CD14-positive monocyte (primary cell): ENCODE data around the gene SERPINB1. TPM values are rescaled to one million over a fixed set of nuclear protein-coding genes. Genes with fewer than 3 reads are reported as not detected.

ENCODE experiments used
- DNase-seq, 3 donors: peaks; one replicate each; pipeline ENCODE4 v3.0.0-alpha.2; 2011 to 2022
- H2AFZ ChIP-seq: 2 replicates; pipeline ENCODE4 v1.6.0; 2012; ENCODE audit warnings: mild to moderate bottlenecking, low read depth, low read length, inconsistent platforms; ENCODE audit not compliant: insufficient read depth, poor library complexity, severe bottlenecking
- H3K27ac ChIP-seq, 2 donors: 1 replicate in 1 of 2; 2 replicates in 1 of 2; pipeline ENCODE4 v1.5.1; 2012 to 2013; ENCODE audit warnings: low read length in 2 of 2, control low read depth in 1 of 2, inconsistent platforms in 1 of 2, low read depth in 1 of 2, mild to moderate bottlenecking in 1 of 2
- H3K27me3 ChIP-seq, 2 donors: one replicate each; pipeline versions ENCODE4 v1.6.0 to v1.6.1; 2011 to 2013; ENCODE audit warnings: low read length in 2 of 2; ENCODE audit not compliant: control insufficient read depth in 2 of 2, insufficient read depth in 2 of 2
- H3K36me3 ChIP-seq, 2 donors: replicated peaks in 1 of 2; 1 replicate in 1 of 2; 2 replicates in 1 of 2; pipeline versions ENCODE4 v1.5.1 to v1.6.1; 2012 to 2013; ENCODE audit warnings: low read length in 2 of 2, control low read depth in 1 of 2, inconsistent platforms in 1 of 2, mild to moderate bottlenecking in 1 of 2; ENCODE audit not compliant: insufficient read depth in 2 of 2, control insufficient read depth in 1 of 2
- H3K4me1 ChIP-seq, 2 donors: 1 replicate in 1 of 2; 2 replicates in 1 of 2; pipeline versions ENCODE4 v1.5.1 to v1.6.1; 2012 to 2013; ENCODE audit warnings: low read length in 2 of 2, control low read depth in 1 of 2, inconsistent platforms in 1 of 2, mild to moderate bottlenecking in 1 of 2, moderate library complexity in 1 of 2; ENCODE audit not compliant: insufficient read depth in 2 of 2, control insufficient read depth in 1 of 2
- H3K4me2 ChIP-seq: replicated peaks from 2 replicates; pipeline ENCODE3; 2012; ENCODE audit warnings: low read length, moderate library complexity, mild to moderate bottlenecking; ENCODE audit not compliant: poor library complexity, severe bottlenecking; ENCODE audit errors: extremely low read depth
- H3K4me3 ChIP-seq, 3 experiments: fragments of 200-600 bp in 1 of 3; sonication (generic) in 1 of 3; replicated peaks in 1 of 3; 1 replicate in 2 of 3; 2 replicates in 1 of 3; pipeline ENCODE4 v1.5.1; 2011 to 2013; ENCODE audit warnings: low read length in 3 of 3, mild to moderate bottlenecking in 3 of 3, control low read depth in 2 of 3, low read depth in 2 of 3, inconsistent platforms in 1 of 3, moderate library complexity in 1 of 3
- H3K79me2 ChIP-seq: 2 replicates; pipeline ENCODE4 v1.6.0; 2012; ENCODE audit warnings: mild to moderate bottlenecking, control low read depth, inconsistent platforms, low read length, moderate library complexity; ENCODE audit not compliant: insufficient read depth
- H3K9ac ChIP-seq: 2 replicates; pipeline ENCODE4 v1.6.0; 2017; ENCODE audit warnings: low read length, mild to moderate bottlenecking; ENCODE audit not compliant: insufficient read depth, poor library complexity, severe bottlenecking
- H3K9me3 ChIP-seq, 2 donors: replicated peaks in 1 of 2; 1 replicate in 1 of 2; 2 replicates in 1 of 2; pipeline versions ENCODE4 v1.5.1 to v1.6.1; 2012 to 2013; ENCODE audit warnings: low read length in 2 of 2, control low read depth in 1 of 2; ENCODE audit not compliant: control insufficient read depth in 1 of 2, insufficient read depth in 1 of 2
- H4K20me1 ChIP-seq: 2 replicates; pipeline ENCODE4 v1.6.0; 2012; ENCODE audit warnings: mild to moderate bottlenecking, low read length, control low read depth, moderate library complexity; ENCODE audit not compliant: insufficient read depth
- H3K27ac Mint-ChIP-seq, 7 donors: one replicate each; pipeline ENCODE4 v1.8.0; 2020; ENCODE audit warnings: mild to moderate bottlenecking in 7 of 7, mixed read lengths in 7 of 7, moderate library complexity in 6 of 7, inconsistent platforms in 2 of 7
- H3K27me3 Mint-ChIP-seq, 3 donors: one replicate each; pipeline ENCODE4 v1.8.0; 2021 to 2022; ENCODE audit warnings: low read depth in 3 of 3, mild to moderate bottlenecking in 3 of 3, mixed read lengths in 3 of 3, moderate library complexity in 3 of 3, inconsistent platforms in 1 of 3
- H3K36me3 Mint-ChIP-seq, 2 donors: one replicate each; pipeline ENCODE4 v1.8.0; 2020; ENCODE audit warnings: mixed read lengths in 2 of 2, inconsistent platforms in 1 of 2, mild to moderate bottlenecking in 1 of 2
- H3K4me1 Mint-ChIP-seq: one replicate; pipeline ENCODE4 v1.8.0; 2020; ENCODE audit warnings: mild to moderate bottlenecking, mixed read lengths
- H3K4me3 Mint-ChIP-seq, 2 donors: one replicate each; pipeline ENCODE4 v1.8.0; 2020; ENCODE audit warnings: mild to moderate bottlenecking in 2 of 2, mixed read lengths in 2 of 2, moderate library complexity in 1 of 2
- H3K9me3 Mint-ChIP-seq, 7 donors: one replicate each; pipeline ENCODE4 v1.8.0; 2020 to 2022; ENCODE audit warnings: mixed read lengths in 7 of 7, mild to moderate bottlenecking in 6 of 7, moderate library complexity in 6 of 7, inconsistent platforms in 2 of 7
- CTCF ChIP-seq: fragments of 200-600 bp; IDR thresholded peaks from one replicate; pipeline ENCODE4 v1.8.0; 2022; ENCODE audit warnings: antibody characterized with exemption, mild to moderate bottlenecking
- WGBS: methylation state at CpG from one replicate; pipeline ENCODE4 v1.1.5; 2013; ENCODE audit warnings: missing lambda C conversion rate; ENCODE audit not compliant: insufficient coverage; 5-methylcytosine and 5-hydroxymethylcytosine counted together
- intact Hi-C, 2 donors: fragments of 100-400 bp; cut with micrococcal nuclease; formaldehyde crosslinking; loops; one replicate each; pipeline versions ENCODE4 v1.15.0 to v1.15.1; 2023
- polyA plus RNA-seq, 3 donors: library from polyadenylated mRNA; depleted of rRNA in 1 of 3; unstranded in 2 of 3; stranded (reverse) in 1 of 3; fragments of 300-500 nt in 2 of 3; fragments of >200 nt in 1 of 3; fragmentation: Illumina TruSeq in 2 of 3; gene quantifications; 1 replicate in 2 of 3; 2 replicates in 1 of 3; pipeline ENCODE4 v1.2.3, GENCODE V29; 2012 to 2021

Gene SERPINB1
- polyA plus RNA-seq, 3 donors = 126 to 307 (median 306) TPM

GRCh38 chr6:2842139-2842552, 483 bp upstream of the SERPINB1 start:
- Histone ChIP-seq H4K20me1 (peaks cover 42% of the 10 kb centered on the region), H3K4me2 (peak overlapping the region; percentile 99), H2AFZ (peak overlapping the region; percentile 71), H3K27me3 (no peaks in the 10 kb centered on the region), H3K4me3 (peak overlapping the region in 1 of 3 experiments; percentile 90), H3K36me3 (peaks cover 16 to 26% of the 10 kb centered on the region in 2 donors), H3K79me2 (peaks cover 60% of the 10 kb centered on the region), H3K9ac (no peak overlapping the region), H3K4me1 (peaks cover 54 to 78% of the 10 kb centered on the region in 2 donors), H3K27ac (peak overlapping the region; percentile 93 to 94), H3K9me3 (no peaks in the 10 kb centered on the region)
- peaks cover 74% of the 10 kb centered on the region for H3K4me1 Mint-ChIP-seq
- no peak for TF ChIP-seq CTCF
- peak overlapping the region; percentile 93 to 98 (median 97) for H3K27ac Mint-ChIP-seq
- peaks cover 0 to 3% (median 0%) of the 10 kb centered on the region in 7 donors for H3K9me3 Mint-ChIP-seq
- no peak for DNase-seq
- intact Hi-C loops = loop anchor here (5.0 to 10.0 kb wide), 6 partner anchors 53 to 220 kb away; no protein-coding TSS in a partner anchor
- H3K36me3 Mint-ChIP-seq = peaks cover 20 to 27% of the 10 kb centered on the region in 2 donors
- no CpG with 5 or more reads among the region's 2 CpGs for WGBS
- no peaks in the 10 kb centered on the region for H3K27me3 Mint-ChIP-seq
- H3K4me3 Mint-ChIP-seq = peak overlapping the region; percentile 42 to 89

- TF ChIP-seq CTCF = no peak
- H2AFZ ChIP-seq = no peak overlapping the region
- peak overlapping the region; percentile 58 to 90 (median 61) for H3K4me3 ChIP-seq
- H3K9me3 ChIP-seq = no peaks in the 10 kb centered on the region
- H3K4me3 Mint-ChIP-seq = peak overlapping the region; percentile 89 to 98
- peak overlapping the region; percentile 94 to 98 (median 98) for H3K27ac Mint-ChIP-seq
- H3K4me2 ChIP-seq = peak overlapping the region; percentile 99
- no peaks in the 10 kb centered on the region for H3K27me3 Mint-ChIP-seq
- intact Hi-C loops = loop anchor here (5.0 to 10.0 kb wide), 6 partner anchors 54 to 222 kb away; no protein-coding TSS in a partner anchor
- peaks cover 59 to 83% of the 10 kb centered on the region in 2 donors for H3K4me1 ChIP-seq
- peak overlapping the region; percentile 82 for H3K9ac ChIP-seq
- H3K4me1 Mint-ChIP-seq = peaks cover 74% of the 10 kb centered on the region
- WGBS = 0% methylated on average over 2 of the region's 3 CpGs
- peaks cover 30 to 39% of the 10 kb centered on the region in 2 donors for H3K36me3 ChIP-seq
- H3K27me3 ChIP-seq = no peaks in the 10 kb centered on the region
- peaks cover 0 to 3% (median 0%) of the 10 kb centered on the region in 7 donors for H3K9me3 Mint-ChIP-seq
- H3K36me3 Mint-ChIP-seq = peaks cover 32 to 40% of the 10 kb centered on the region in 2 donors
- no peak for DNase-seq
- H3K79me2 ChIP-seq = peaks cover 74% of the 10 kb centered on the region
- peaks cover 56% of the 10 kb centered on the region for H4K20me1 ChIP-seq
- peak overlapping the region; percentile 93 to 94 for H3K27ac ChIP-seq
Measured at GRCh38 chr6:2840749-2841061, 958 bp downstream of the SERPINB1 start.
